CD4-positive, alpha-beta memory T cell (primary cell): ENCODE data around the gene LRRC75B. TPM values are rescaled to one million over a fixed set of nuclear protein-coding genes. Genes with fewer than 3 reads are reported as not detected.

Experiments used
- CTCF ChIA-PET: fragments of 350-600 bp; sonication (Branson Sonifier 250); formaldehyde crosslinking; loops from one replicate; lab custom pipeline; 2021; ENCODE audit warnings: inconsistent platforms; ENCODE audit not compliant: partially characterized antibody; lab: Charles Lee
- POLR2A ChIA-PET: fragments of 350-600 bp; sonication (Branson Sonifier 250); formaldehyde crosslinking; loops from one replicate; lab custom pipeline; 2021; ENCODE audit not compliant: partially characterized antibody; lab: Charles Lee
- DNase-seq, 5 donors: peaks; one replicate each; pipeline versions ENCODE4 v3.0.0 to v3.0.0-alpha.2; 2020 to 2022; ENCODE audit warnings: mixed read lengths in 1 of 5
- H3K27ac ChIP-seq: one replicate; pipeline ENCODE4 v1.7.0; 2013; ENCODE audit warnings: low read depth, low read length
- H3K27me3 ChIP-seq: 2 replicates; pipeline ENCODE4 v1.7.0; 2013; ENCODE audit warnings: mild to moderate bottlenecking, low read length, moderate library complexity; ENCODE audit not compliant: insufficient read depth
- H3K36me3 ChIP-seq: 2 replicates; pipeline ENCODE4 v1.7.0; 2013; ENCODE audit warnings: mild to moderate bottlenecking, low read length, moderate library complexity; ENCODE audit not compliant: insufficient read depth
- H3K4me1 ChIP-seq: 2 replicates; pipeline ENCODE4 v1.7.0; 2013; ENCODE audit warnings: mild to moderate bottlenecking, low read length, moderate library complexity; ENCODE audit not compliant: insufficient read depth
- H3K4me3 ChIP-seq, 2 donors: one replicate each; pipeline ENCODE4 v1.7.0; 2013; ENCODE audit warnings: low read length in 2 of 2, mild to moderate bottlenecking in 1 of 2
- H3K9me3 ChIP-seq, 2 donors: one replicate each; pipeline ENCODE4 v1.7.0; 2013; ENCODE audit warnings: low read length in 2 of 2, control low read depth in 1 of 2; ENCODE audit not compliant: control insufficient read depth in 1 of 2
- H3K27ac Mint-ChIP-seq, 7 donors: one replicate each; pipeline ENCODE4 v1.8.0; 2020 to 2021; ENCODE audit warnings: mixed read lengths in 7 of 7, mild to moderate bottlenecking in 6 of 7, inconsistent platforms in 3 of 7, moderate library complexity in 3 of 7
- H3K27me3 Mint-ChIP-seq, 2 donors: one replicate each; pipeline ENCODE4 v1.8.0; 2020 to 2021; ENCODE audit warnings: mixed read lengths in 2 of 2
- H3K36me3 Mint-ChIP-seq, 2 donors: one replicate each; pipeline ENCODE4 v1.8.0; 2020 to 2021; ENCODE audit warnings: mixed read lengths in 2 of 2, inconsistent platforms in 1 of 2, mild to moderate bottlenecking in 1 of 2
- H3K4me1 Mint-ChIP-seq, 4 donors: one replicate each; pipeline ENCODE4 v1.8.0; 2020 to 2021; ENCODE audit warnings: mixed read lengths in 4 of 4, mild to moderate bottlenecking in 1 of 4
- H3K4me3 Mint-ChIP-seq, 8 donors: one replicate each; pipeline ENCODE4 v1.8.0; 2020 to 2021; ENCODE audit warnings: mixed read lengths in 8 of 8, mild to moderate bottlenecking in 7 of 8, moderate library complexity in 6 of 8, inconsistent platforms in 3 of 8
- H3K9me3 Mint-ChIP-seq, 8 donors: one replicate each; pipeline ENCODE4 v1.8.0; 2020 to 2021; ENCODE audit warnings: mixed read lengths in 8 of 8, mild to moderate bottlenecking in 5 of 8, inconsistent platforms in 3 of 8, moderate library complexity in 1 of 8
- intact Hi-C: fragments of 100-400 bp; cut with micrococcal nuclease; formaldehyde crosslinking; loops from one replicate; pipeline ENCODE4 v1.15.1; 2023
- polyA plus RNA-seq, 2 donors: library from polyadenylated mRNA; unstranded; fragments of 300-500 nt; fragmentation: Illumina TruSeq; gene quantifications; one replicate each; pipeline ENCODE4 v1.2.3, GENCODE V29; 2021
- total RNA-seq, 2 experiments: library from RNA; stranded (reverse); gene quantifications; one replicate each; pipeline ENCODE4 v1.2.3, GENCODE V29; 2021

LRRC75B gene
- total and polyA plus RNA-seq, 4 experiments from 2014 or later, result 0.19 to 0.40 TPM; not detected in 2

- Histone ChIP-seq H3K4me1 (no peaks in the 10 kb centered on the region), H3K9me3 (no peaks in the 10 kb centered on the region), H3K4me3 (no peak overlapping the region), H3K27ac (no peak overlapping the region), H3K36me3 (peaks cover 25% of the 10 kb centered on the region), H3K27me3 (no peaks in the 10 kb centered on the region)
- Mint-ChIP-seq H3K27me3 (no peaks in the 10 kb centered on the region), H3K4me3 (no peak overlapping the region), H3K36me3 (peaks cover 32 to 45% of the 10 kb centered on the region in 2 donors), H3K9me3 (no peaks in the 10 kb centered on the region), H3K27ac (peak overlapping the region in 2 of 7 donors; percentile 23 to 42), H3K4me1 (no peaks in the 10 kb centered on the region)
- intact Hi-C loops, result no loop called here
- ChIA-PET POLR2A (no interaction called here), CTCF (no interaction called here)
- no peak for DNase-seq
Observed at GRCh38 chr22:24576778-24577177, 16.1 kb downstream of the LRRC75B start.

GRCh38 chr22:24571266-24571665 lies 21.6 kb downstream of the LRRC75B start:
- H3K4me1 Mint-ChIP-seq, result peaks cover 5 to 11% (median 7%) of the 10 kb centered on the region in 4 donors
- ChIA-PET POLR2A (interaction anchor here (1.5 kb wide), 1 partner anchor 16 kb away, joined by 3 read pairs; the partner anchor contains the start of gene GUCD1), CTCF (interaction anchor here (1.1 kb wide), 1 partner anchor 14 kb away, joined by 3 read pairs; no protein-coding TSS in a partner anchor)
- intact Hi-C loops, result no loop called here
- H3K36me3 ChIP-seq, result peaks cover 63% of the 10 kb centered on the region
- DNase-seq, result no peak
- peaks cover 56 to 70% of the 10 kb centered on the region in 2 donors for H3K36me3 Mint-ChIP-seq
- H3K4me3 Mint-ChIP-seq, result no peak overlapping the region
- peak overlapping the region in 2 of 7 donors; percentile 17 to 29 for H3K27ac Mint-ChIP-seq
- H3K4me1 ChIP-seq, result no peaks in the 10 kb centered on the region
- no peak overlapping the region for H3K4me3 ChIP-seq
- no peaks in the 10 kb centered on the region for H3K27me3 Mint-ChIP-seq
- no peaks in the 10 kb centered on the region for H3K27me3 ChIP-seq
- H3K27ac ChIP-seq, result no peak overlapping the region
- no peaks in the 10 kb centered on the region for H3K9me3 Mint-ChIP-seq
- H3K9me3 ChIP-seq, result no peaks in the 10 kb centered on the region

GRCh38 chr22:24567668-24568067 lies 25.2 kb downstream of the LRRC75B start:
- no peak overlapping the region for H3K27ac Mint-ChIP-seq
- peaks cover 27% of the 10 kb centered on the region for H3K4me1 ChIP-seq

GRCh38 chr22:24566899-24567511 lies 25.9 kb downstream of the LRRC75B start:
- Histone ChIP-seq H3K4me3 (no peak overlapping the region), H3K36me3 (peaks cover 40% of the 10 kb centered on the region), H3K9me3 (no peaks in the 10 kb centered on the region), H3K27ac (no peak overlapping the region), H3K4me1 (peaks cover 30% of the 10 kb centered on the region), H3K27me3 (no peaks in the 10 kb centered on the region)
- POLR2A ChIA-PET, result no interaction called here
- Mint-ChIP-seq H3K4me1 (peaks cover 22 to 48% (median 30%) of the 10 kb centered on the region in 4 donors), H3K36me3 (peaks cover 36 to 65% of the 10 kb centered on the region in 2 donors), H3K27me3 (no peaks in the 10 kb centered on the region), H3K4me3 (no peak overlapping the region), H3K9me3 (no peaks in the 10 kb centered on the region), H3K27ac (peak overlapping the region in 3 of 7 donors; percentile 13 to 52 (median 46))
- intact Hi-C loops, result no loop called here
- no peak for DNase-seq
- CTCF ChIA-PET, result no interaction called here

More at GRCh38 chr22:24567668-24568067, 25.2 kb downstream of the LRRC75B start:
- Histone ChIP-seq H3K27ac (no peak overlapping the region), H3K9me3 (no peaks in the 10 kb centered on the region), H3K4me3 (no peak overlapping the region), H3K27me3 (no peaks in the 10 kb centered on the region), H3K36me3 (peaks cover 45% of the 10 kb centered on the region)
- DNase-seq, result no peak
- Mint-ChIP-seq H3K36me3 (peaks cover 38 to 68% of the 10 kb centered on the region in 2 donors), H3K27me3 (no peaks in the 10 kb centered on the region), H3K4me1 (peaks cover 20 to 45% (median 27%) of the 10 kb centered on the region in 4 donors), H3K9me3 (no peaks in the 10 kb centered on the region), H3K4me3 (no peak overlapping the region)
- intact Hi-C loops, result no loop called here
- CTCF ChIA-PET, result no interaction called here
- POLR2A ChIA-PET, result no interaction called here

- H3K27ac Mint-ChIP-seq, result peak overlapping the region in 2 of 7 donors; percentile 25 to 42
Observed at GRCh38 chr22:24565077-24565476, 27.8 kb downstream of the LRRC75B start.

GRCh38 chr22:24564376-24565058 lies 28.4 kb downstream of the LRRC75B start:
- Mint-ChIP-seq H3K4me1 (peaks cover 27 to 59% (median 39%) of the 10 kb centered on the region in 4 donors), H3K4me3 (peak overlapping the region in 1 of 8 donors; percentile 24)

More at GRCh38 chr22:24565077-24565476, 27.8 kb downstream of the LRRC75B start:
- no peaks in the 10 kb centered on the region for H3K9me3 ChIP-seq
- H3K36me3 ChIP-seq, result peaks cover 32% of the 10 kb centered on the region
- no peaks in the 10 kb centered on the region for H3K27me3 ChIP-seq
- H3K4me3 Mint-ChIP-seq, result no peak overlapping the region
- H3K4me1 Mint-ChIP-seq, result peaks cover 24 to 57% (median 35%) of the 10 kb centered on the region in 4 donors
- POLR2A ChIA-PET, result no interaction called here
- no peaks in the 10 kb centered on the region for H3K27me3 Mint-ChIP-seq
- DNase-seq, result no peak
- CTCF ChIA-PET, result no interaction called here
- H3K4me1 ChIP-seq, result peaks cover 30% of the 10 kb centered on the region
- intact Hi-C loops, result no loop called here
- peaks cover 27 to 60% of the 10 kb centered on the region in 2 donors for H3K36me3 Mint-ChIP-seq
- no peak overlapping the region for H3K4me3 ChIP-seq
- H3K9me3 Mint-ChIP-seq, result no peaks in the 10 kb centered on the region
- no peak overlapping the region for H3K27ac ChIP-seq

GRCh38 chr22:24563246-24563645 lies 29.6 kb downstream of the LRRC75B start:
- Histone ChIP-seq H3K4me1 (peaks cover 45% of the 10 kb centered on the region), H3K4me3 (no peak overlapping the region), H3K9me3 (no peaks in the 10 kb centered on the region), H3K27ac (no peak overlapping the region), H3K36me3 (peaks cover 34% of the 10 kb centered on the region), H3K27me3 (no peaks in the 10 kb centered on the region)
- intact Hi-C loops, result no loop called here
- Mint-ChIP-seq H3K4me1 (peaks cover 37 to 72% (median 50%) of the 10 kb centered on the region in 4 donors), H3K36me3 (peaks cover 24 to 63% of the 10 kb centered on the region in 2 donors), H3K4me3 (no peak overlapping the region), H3K27ac (no peak overlapping the region), H3K9me3 (no peaks in the 10 kb centered on the region), H3K27me3 (no peaks in the 10 kb centered on the region)
- ChIA-PET CTCF (no interaction called here), POLR2A (no interaction called here)
- no peak for DNase-seq

More at GRCh38 chr22:24564376-24565058, 28.4 kb downstream of the LRRC75B start:
- H3K4me1 ChIP-seq, result peaks cover 33% of the 10 kb centered on the region
- no peak overlapping the region for H3K27ac ChIP-seq
- no peak overlapping the region for H3K4me3 ChIP-seq
- H3K27me3 ChIP-seq, result no peaks in the 10 kb centered on the region
- no peaks in the 10 kb centered on the region for H3K9me3 Mint-ChIP-seq
- H3K9me3 ChIP-seq, result no peaks in the 10 kb centered on the region
- ChIA-PET POLR2A (no interaction called here), CTCF (no interaction called here)
- intact Hi-C loops, result no loop called here
- peaks cover 25 to 58% of the 10 kb centered on the region in 2 donors for H3K36me3 Mint-ChIP-seq
- no peak for DNase-seq
- H3K27me3 Mint-ChIP-seq, result no peaks in the 10 kb centered on the region
- peak overlapping the region in 3 of 7 donors; percentile 0 to 39 (median 5) for H3K27ac Mint-ChIP-seq
- H3K36me3 ChIP-seq, result peaks cover 29% of the 10 kb centered on the region
